ENCODE data around the gene LAMA2. TPM values are rescaled to one million over a fixed set of nuclear protein-coding genes. Genes with fewer than 3 reads are reported as not detected.

Gene LAMA2
- total and polyA plus RNA-seq, 2 of the 13 experiments (the other 11 are each of a cell fraction or from before 2014, with no cell fraction given) = 0.11 to 0.28 TPM

DNA sequence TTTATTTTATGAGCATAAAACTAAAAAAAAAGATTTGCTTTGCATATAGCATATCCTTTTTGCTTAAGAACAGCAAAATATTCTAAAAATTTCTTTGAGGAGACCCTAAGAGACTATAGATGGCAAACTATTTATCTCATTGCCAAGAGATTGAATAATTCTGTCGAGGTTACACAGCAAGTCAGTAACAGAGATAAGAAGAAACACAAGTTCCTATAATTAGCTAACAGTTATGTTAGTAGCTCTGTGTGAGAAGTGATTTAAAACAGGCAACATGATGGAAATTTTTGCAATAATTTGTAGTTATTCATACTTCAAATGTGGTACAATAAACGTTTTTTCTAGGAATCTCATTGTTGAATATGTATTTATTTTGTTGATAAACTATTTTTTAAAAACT is 9.1 kb downstream of the LAMA2 start:
- DNase-seq (ENCODE audit: low spot score) (no peak), FAIRE-seq (no peak), ATAC-seq (no peak)
- 2% methylated on average over 2 of the region's 2 CpGs for WGBS (ENCODE audit: low lambda C conversion rate)
- H3K36me3 ChIP-seq (replicated peaks in 1 of 2; ENCODE audit: control insufficient read depth in 1 of 2, insufficient read depth in 2 of 2, low read length in 2 of 2) = no peaks in the 10 kb centered on the region
- ChIA-PET POLR2A (no interaction called here), CTCF (ENCODE audit: low intra/inter-chr PET ratio, low total read pairs) (no interaction called here)
- no peak overlapping the region for H2AFZ ChIP-seq (ENCODE audit: low read length)
- no TSS peak for BruUV-seq (replicated peaks)
- no peak for TF ChIP-seq BRCA1 (CRISPR knock-in tag; IDR thresholded peaks at IDR 0.05)
- TF ChIP-seq, protein P1, sequence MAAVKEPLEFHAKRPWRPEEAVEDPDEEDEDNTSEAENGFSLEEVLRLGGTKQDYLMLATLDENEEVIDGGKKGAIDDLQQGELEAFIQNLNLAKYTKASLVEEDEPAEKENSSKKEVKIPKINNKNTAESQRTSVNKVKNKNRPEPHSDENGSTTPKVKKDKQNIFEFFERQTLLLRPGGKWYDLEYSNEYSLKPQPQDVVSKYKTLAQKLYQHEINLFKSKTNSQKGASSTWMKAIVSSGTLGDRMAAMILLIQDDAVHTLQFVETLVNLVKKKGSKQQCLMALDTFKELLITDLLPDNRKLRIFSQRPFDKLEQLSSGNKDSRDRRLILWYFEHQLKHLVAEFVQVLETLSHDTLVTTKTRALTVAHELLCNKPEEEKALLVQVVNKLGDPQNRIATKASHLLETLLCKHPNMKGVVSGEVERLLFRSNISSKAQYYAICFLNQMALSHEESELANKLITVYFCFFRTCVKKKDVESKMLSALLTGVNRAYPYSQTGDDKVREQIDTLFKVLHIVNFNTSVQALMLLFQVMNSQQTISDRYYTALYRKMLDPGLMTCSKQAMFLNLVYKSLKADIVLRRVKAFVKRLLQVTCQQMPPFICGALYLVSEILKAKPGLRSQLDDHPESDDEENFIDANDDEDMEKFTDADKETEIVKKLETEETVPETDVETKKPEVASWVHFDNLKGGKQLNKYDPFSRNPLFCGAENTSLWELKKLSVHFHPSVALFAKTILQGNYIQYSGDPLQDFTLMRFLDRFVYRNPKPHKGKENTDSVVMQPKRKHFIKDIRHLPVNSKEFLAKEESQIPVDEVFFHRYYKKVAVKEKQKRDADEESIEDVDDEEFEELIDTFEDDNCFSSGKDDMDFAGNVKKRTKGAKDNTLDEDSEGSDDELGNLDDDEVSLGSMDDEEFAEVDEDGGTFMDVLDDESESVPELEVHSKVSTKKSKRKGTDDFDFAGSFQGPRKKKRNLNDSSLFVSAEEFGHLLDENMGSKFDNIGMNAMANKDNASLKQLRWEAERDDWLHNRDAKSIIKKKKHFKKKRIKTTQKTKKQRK (IDR thresholded peaks at IDR 0.05; ENCODE audit: low read length) = no peak
- TF ChIP-seq, protein P2, sequence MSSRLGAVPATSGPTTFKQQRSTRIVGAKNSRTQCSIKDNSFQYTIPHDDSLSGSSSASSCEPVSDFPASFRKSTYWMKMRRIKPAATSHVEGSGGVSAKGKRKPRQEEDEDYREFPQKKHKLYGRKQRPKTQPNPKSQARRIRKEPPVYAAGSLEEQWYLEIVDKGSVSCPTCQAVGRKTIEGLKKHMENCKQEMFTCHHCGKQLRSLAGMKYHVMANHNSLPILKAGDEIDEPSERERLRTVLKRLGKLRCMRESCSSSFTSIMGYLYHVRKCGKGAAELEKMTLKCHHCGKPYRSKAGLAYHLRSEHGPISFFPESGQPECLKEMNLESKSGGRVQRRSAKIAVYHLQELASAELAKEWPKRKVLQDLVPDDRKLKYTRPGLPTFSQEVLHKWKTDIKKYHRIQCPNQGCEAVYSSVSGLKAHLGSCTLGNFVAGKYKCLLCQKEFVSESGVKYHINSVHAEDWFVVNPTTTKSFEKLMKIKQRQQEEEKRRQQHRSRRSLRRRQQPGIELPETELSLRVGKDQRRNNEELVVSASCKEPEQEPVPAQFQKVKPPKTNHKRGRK (CRISPR knock-in tag; IDR thresholded peaks at IDR 0.05) = no peak
- no peak for TF ChIP-seq PRMT3 (CRISPR knock-in tag; IDR thresholded peaks at IDR 0.05; ENCODE audit: borderline replicate concordance, low read depth)
- TF ChIP-seq HNF4G (IDR thresholded peaks at IDR 0.05; ENCODE audit: borderline replicate concordance, low read depth, low read length) = no peak
- TF ChIP-seq HNF4G (CRISPR knock-in tag; IDR thresholded peaks at IDR 0.05; ENCODE audit: borderline replicate concordance, low read depth) = no peak
- no peak for TF ChIP-seq NFKB2 (CRISPR knock-in tag; IDR thresholded peaks at IDR 0.05; ENCODE audit: borderline replicate concordance)
- TF ChIP-seq NKX3-1 (CRISPR knock-in tag; IDR thresholded peaks at IDR 0.05) = no peak
- TF ChIP-seq ZNF232 (CRISPR knock-in tag; IDR thresholded peaks at IDR 0.05; ENCODE audit: borderline replicate concordance) = no peak
- H4K20me1 ChIP-seq (ENCODE audit: insufficient read depth, low read length) = no peaks in the 10 kb centered on the region
- H3K9me3 ChIP-seq (ENCODE audit: low read length) = no peaks in the 10 kb centered on the region
- intact Hi-C loops (cut with micrococcal nuclease; ENCODE audit: unreplicated experiment) = no loop called here
- no peak overlapping the region for H3K4me2 ChIP-seq (ENCODE audit: low read depth, low read length)
- H3K27ac ChIP-seq (ENCODE audit: extremely low read length, insufficient read depth, low read length) = no peak overlapping the region
- H3K4me3 ChIP-seq (replicated peaks in 1 of 3; ENCODE audit: insufficient read depth in 1 of 3, low read depth in 2 of 3, low read length in 3 of 3) = no peak overlapping the region
- H3K27me3 ChIP-seq (ENCODE audit: control insufficient read depth in 1 of 2, insufficient read depth in 2 of 2, low read length in 2 of 2) = no peaks in the 10 kb centered on the region; a peak in 1 of 5 replicates
- H3K79me2 ChIP-seq (ENCODE audit: insufficient read depth, low read length) = no peaks in the 10 kb centered on the region
- H3K4me1 ChIP-seq (ENCODE audit: insufficient read depth, low read length) = no peaks in the 10 kb centered on the region
- in situ Hi-C loops (cut with HindIII; ENCODE audit: extremely low pct_ligation_motif_present, low pct_unique_long_range_greater_than_20kb) = no loop called here
- H3K9ac ChIP-seq (ENCODE audit: insufficient read depth, low read depth, low read length) = no peak overlapping the region

All from HepG2 (cell line).